ENCODE measurements around the gene ZNF618. TPM values are rescaled to one million over a fixed set of nuclear protein-coding genes. Genes with fewer than 3 reads are reported as not detected.

The ZNF618 gene
- total RNA-seq, 2 donors from 2014 or later, result 4.0 to 4.1 TPM

DNA sequence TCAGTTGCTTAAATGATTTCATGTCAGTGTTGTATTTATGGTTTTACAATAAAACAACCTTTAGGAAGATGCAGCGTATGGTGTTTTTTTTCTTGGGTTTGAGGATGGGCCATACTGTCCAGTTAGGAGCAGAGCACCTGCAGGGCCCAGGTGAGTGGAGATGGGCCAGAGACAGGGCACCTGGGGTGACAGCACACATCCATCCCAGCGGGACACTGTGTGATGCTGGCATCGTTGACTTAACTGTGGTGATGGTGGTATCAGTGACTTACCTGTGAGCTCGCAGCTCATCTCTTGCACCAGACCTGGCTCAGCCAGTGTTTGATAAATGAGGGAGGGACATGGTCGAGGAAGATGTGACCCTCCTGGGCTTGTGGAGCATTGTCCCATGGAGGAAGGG is 180.4 kb downstream of the ZNF618 start:
- ATAC-seq (no peak), DNase-seq (no peak)
- intact Hi-C loops (cut with DNase I), result no loop called here

DNA sequence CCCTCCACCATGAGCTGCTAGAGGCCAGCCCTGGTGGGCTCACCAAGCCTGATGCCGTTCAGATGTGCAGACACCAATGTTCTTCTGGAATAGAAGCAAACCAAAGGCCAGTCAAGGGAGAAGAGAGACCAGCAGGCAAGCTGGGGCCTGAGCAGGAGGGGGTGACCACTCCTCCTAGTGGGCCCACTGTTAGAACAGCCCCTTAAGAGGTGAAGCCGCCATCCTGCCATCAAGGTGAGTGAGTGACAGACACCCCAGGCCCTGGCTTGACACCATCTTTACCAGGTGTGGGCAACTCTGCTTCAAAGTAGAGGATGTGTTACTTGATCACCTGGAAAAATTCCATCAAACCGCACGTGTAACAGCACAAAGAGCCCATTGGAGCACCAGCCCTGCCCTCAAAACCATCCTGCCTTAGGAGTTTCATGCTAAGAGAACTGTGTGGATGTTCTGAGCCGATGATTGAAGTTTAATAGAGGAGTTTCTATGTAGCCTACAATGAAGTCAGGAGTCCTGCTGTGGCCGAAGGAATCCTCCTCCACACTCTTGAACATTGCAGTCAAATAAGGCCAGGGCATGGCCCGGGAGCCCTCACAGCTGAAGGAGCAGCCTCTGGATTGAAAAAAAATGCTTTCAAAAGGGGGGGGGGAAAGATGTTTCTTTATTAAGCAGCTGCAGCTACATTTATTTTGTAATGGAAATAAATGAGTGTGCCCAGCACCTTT is 181.2 kb downstream of the ZNF618 start:
- intact Hi-C loops (cut with DNase I), result no loop called here
- ATAC-seq (no peak), DNase-seq (no peak)

DNA sequence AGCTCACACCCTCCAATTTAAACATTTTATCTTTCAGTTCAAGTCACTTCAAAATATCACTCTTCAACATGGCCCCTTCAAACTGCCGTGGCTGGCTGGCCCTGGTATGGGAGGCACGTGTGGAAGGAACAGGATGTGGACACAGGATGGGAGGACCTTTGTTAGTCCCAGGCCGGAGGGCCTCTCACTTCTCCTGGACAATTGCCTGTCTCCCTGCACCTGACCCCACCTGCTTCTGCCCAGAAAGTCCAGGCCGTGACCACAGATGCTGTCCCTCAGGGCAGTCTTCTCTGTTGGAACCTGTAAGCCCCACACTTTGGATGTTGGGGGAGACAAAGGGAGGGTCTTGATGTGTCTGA is 182.6 kb downstream of the ZNF618 start:
- intact Hi-C loops (cut with DNase I), result no loop called here
- ATAC-seq, result no peak
- DNase-seq, result no peak

DNA sequence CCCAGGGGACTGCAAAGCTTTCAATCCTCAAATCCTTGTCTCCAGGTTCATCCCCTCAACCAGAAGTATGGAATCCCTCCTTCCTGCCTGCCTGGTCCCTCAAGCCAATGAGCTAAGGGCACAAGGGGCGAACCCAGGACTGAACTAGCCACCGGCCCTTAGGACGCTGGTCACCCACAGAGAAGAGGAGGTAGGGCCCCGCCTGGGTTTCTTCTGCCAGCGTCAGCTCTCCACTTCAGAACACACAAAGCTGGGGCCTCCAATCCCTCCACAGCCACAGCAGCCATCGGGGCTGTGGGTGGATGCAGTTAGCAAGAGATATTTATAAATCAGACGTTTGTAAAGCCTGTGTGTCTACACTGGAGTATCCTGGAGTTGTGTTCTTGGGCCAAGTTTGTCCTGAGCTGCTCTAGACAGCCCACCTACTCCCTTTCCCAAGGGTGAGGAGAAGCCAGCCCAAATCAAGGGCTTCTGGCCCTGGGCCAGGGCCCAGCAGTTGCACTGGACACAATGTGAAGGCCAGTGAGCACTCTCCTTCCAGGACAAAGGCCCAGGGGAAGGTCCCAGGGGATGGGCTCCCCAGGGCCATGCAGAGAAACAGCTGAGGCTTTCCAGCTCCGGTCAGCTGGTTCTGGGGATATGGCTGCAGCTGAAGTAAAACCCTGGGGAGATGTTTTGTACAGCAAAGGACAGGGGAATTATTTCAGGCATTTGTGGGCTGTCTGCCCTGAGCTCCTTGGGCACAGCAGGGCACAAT is 183.1 kb downstream of the ZNF618 start:
- intact Hi-C loops (cut with DNase I), result no loop called here
- ATAC-seq (peak; percentile 49 to 83), DNase-seq (no peak)

DNA sequence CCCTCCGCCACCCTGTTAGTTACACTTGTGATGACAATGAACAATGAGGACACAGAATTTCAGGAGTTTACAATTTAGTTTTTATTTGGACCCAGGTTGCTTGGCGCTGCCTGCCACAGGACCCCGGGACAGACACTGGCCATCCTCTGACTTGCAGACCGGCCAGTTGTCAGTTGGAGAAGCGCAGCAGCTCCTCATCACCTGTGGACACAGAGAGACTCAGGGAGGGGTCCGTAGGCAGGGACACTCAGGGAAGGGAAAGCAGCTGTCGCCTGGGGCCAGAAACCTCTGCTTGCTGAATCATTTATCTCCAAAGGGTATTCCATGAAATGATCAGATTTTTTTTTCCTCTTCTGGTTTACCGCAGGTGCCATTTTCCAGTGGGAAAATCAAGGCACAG is 184.0 kb downstream of the ZNF618 start:
- intact Hi-C loops (cut with DNase I), result no loop called here
- DNase-seq, result no peak
- no peak for ATAC-seq

DNA sequence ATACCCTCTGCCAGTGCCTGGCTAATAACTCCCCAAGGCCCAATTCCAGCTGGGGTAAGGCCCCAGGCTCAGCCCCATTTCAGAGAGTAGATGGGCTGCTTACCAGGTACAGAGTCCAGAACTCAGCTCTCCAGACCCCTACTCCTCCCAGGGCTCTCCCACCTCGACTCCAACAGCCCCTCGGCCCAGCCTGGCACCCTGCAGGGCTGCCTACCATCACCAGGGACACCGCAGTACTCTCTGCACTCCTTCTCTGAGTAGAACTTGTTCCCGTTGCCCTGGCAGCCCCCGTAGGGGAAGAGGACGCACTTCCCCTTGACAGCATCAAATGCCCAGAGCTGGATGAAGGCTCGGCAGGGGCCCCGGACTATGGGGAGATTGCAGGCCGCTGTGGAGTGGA is 184.6 kb downstream of the ZNF618 start:
- no peak for DNase-seq
- intact Hi-C loops (cut with DNase I), result no loop called here
- ATAC-seq, result no peak

GRCh38 chr9:114061292-114061691 is 185.2 kb downstream of the ZNF618 start:
- DNase-seq (no peak), ATAC-seq (no peak)
- intact Hi-C loops (cut with DNase I), result no loop called here

DNA sequence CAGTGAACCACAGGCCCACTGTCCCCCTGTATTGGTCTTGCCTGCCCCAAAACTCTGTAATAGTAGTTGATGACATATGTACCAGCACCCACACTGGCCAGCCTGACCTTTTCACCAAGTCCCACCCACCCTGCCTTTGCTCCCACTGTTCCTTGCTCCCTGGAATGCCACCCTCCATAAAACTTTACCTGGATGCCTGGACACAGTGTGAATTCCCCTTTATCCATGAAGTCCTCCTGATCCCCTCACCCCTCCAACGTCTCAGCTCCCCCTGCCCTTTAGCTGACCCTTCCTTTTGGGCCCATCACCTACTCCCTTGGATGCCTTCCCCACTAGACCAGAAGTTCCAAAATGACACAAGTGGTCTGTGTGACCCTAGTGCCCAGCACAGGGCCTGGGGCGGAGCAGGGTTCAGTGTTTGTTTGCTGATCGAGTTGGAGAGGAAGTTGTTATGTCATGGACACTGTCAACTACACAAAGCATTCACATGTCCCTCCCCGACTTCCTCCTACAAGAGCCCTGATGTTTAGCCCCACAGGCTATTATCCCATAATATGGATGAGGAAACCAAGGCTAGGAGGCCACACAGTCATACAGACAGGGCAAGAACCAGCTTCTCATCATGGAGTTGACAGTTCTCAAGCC is 185.8 kb downstream of the ZNF618 start:
- ATAC-seq (no peak), DNase-seq (no peak)
- intact Hi-C loops (cut with DNase I), result no loop called here

GRCh38 chr9:114065304-114065703 is 189.2 kb downstream of the ZNF618 start:
- DNase-seq (no peak), ATAC-seq (no peak)
- intact Hi-C loops (cut with DNase I), result no loop called here

DNA sequence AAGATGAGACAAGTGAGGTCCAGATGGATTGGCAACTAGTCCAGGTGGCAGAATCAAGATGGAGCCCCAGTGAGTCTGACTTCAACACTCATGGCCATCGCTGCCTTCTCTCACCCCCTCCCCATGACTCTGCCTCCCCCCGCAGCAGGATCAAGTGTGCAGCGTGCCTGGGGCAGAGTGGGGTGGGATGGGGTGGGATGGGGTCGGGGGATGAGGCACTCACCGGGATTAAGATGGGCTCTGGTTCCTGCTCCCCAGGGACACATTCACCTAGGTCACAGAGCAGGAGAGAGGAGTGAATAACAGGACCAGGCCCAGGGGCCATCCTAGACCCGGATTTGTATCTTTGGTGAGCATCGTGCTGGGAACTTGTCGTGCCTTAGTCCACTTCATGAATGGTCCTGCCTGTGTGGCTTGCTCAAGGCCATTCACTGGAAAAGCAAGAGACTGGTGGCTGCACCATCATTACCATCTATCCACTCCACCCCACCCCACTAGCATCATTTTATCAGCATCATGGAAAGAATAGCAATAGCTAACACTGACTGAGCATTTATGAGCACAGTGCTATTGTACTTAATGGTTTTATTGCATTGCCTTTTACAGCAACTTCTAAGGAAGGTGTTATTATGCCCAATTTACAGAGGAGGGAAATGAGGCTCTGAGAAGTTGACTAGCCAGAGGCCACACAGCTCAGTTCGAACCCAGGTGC is 193.5 kb downstream of the ZNF618 start:
- DNase-seq (no peak), ATAC-seq (no peak)
- intact Hi-C loops (cut with DNase I), result no loop called here

DNA sequence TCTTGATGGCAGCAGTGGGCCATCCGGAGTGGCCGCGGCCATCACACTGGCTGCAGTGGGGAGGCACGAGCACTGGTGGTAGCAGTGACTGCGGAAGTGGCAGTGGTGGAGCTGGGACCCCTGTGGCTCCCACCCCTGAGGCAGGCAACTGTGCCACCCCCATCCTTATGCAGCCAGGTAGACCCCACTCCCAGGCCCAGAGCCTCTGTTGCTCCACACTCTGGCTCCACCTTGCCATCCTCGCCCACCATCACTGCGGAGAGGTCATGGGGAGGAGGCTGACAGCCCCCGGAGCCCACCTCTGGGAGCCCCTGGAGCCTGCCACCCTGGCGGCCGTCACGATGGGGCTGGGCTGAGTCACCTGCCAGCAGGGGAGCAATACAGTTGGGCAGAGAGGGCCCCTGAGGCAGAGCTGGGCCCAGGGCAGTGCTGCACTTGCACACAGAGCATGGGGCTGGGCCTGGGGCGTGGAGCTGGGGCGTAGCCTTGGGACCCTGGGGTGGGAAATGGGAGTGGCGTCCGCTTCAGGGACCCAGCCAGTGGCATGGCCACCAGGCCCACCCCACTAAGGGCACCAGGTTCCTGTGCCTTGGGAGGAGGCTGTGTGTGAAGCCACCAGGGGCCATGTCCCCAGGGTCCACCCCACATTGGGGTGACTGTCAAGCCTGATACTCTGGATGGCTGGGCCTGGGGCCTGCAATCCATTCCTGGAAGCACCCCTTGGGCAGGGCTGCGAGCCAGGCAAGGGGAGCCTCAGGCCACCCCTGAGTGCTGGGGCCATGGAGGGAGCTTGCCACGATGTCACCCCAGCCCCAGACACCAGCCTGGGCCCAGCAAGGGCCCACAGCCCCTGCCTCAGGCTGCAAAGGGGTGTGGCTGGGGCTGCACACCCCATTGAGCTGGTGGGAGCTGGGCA is 194.3 kb downstream of the ZNF618 start:
- DNase-seq, result no peak
- intact Hi-C loops (cut with DNase I), result no loop called here
- ATAC-seq, result no peak

GRCh38 chr9:114071197-114071795 is 195.2 kb downstream of the ZNF618 start:
- no peak for DNase-seq
- intact Hi-C loops (cut with DNase I), result no loop called here
- ATAC-seq, result no peak

DNA sequence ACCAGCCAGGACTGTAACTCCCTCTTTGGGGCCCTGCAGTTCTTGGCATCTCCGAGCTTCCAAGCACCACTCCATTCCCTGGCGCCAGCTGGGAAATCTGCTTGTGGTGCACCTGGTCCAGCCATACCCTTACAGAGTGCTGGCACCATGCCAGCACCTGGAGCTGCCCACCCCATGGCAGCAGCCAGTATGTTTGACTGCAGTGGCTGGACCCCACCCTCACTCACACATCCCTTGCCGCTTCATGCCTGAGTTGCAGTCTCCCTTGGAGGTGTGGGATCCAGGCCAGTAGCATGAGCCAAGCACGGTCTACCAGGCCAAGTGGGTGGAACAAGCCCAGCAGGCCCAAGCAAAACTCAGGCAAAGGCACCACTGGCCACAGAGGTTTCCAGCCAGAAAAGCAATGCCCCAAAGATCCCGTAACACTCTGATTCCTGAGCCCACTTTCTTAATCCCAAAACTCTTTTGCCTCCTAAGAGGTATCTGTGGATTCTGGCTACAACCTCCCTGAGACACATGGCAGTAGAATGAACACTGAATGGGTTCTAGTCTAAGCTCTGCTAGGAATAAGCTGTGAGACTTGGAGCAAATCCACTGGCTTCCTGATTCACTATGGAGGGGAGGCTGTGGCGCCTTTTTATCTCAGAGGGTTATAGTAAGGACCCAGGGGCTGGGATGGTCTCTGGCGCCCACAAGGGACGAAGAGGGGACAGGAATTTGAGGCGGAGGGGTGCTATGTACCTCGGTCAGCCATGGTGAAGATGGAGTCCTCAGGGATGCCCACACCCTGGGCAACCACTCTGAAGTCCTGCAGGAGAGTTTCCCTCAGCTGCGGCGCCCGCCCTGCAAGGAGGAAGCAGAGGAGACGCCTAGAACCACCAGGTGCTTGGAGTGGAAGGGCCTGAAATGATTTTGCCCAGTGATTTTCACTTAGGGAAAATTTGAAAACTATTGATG is 196.4 kb downstream of the ZNF618 start:
- intact Hi-C loops (cut with DNase I), result no loop called here
- DNase-seq, result peak; percentile 67
- ATAC-seq, result peak; percentile 89 to 91

- ATAC-seq, result no peak
- intact Hi-C loops (cut with DNase I), result no loop called here
Observed at GRCh38 chr9:114075602-114076001, 199.5 kb downstream of the ZNF618 start.

GRCh38 chr9:114076237-114077161 is 200.4 kb downstream of the ZNF618 start:
- ATAC-seq, result no peak
- intact Hi-C loops (cut with DNase I), result no loop called here
- DNase-seq, result no peak

More at GRCh38 chr9:114075602-114076001, 199.5 kb downstream of the ZNF618 start:
- no peak for DNase-seq

- intact Hi-C loops (cut with DNase I), result no loop called here
- ATAC-seq (no peak), DNase-seq (no peak)
Observed at GRCh38 chr9:114077162-114077837, 201.2 kb downstream of the ZNF618 start.

Measured in left cardiac atrium (tissue), 4 donors.